VCaP (cell line): Measurements from ENCODE around the gene TMEM176A.

Experiments used
- H3K27ac ChIP-seq: fragments of 450-650 bp; 2 replicates; pipeline ENCODE4 v1.5.1; 2017
- TF ChIP-seq, protein P1 (sequence below): fragments of 450-650 bp; conservative IDR thresholded peaks from 2 replicates; pipeline ENCODE4 v1.5.1; 2017; ENCODE audit warnings: mild to moderate bottlenecking, moderate library complexity

Gene TMEM176A

GRCh38 chr7:150823043-150823442 is 22.5 kb downstream of the TMEM176A start:
- TF ChIP-seq, protein P1, sequence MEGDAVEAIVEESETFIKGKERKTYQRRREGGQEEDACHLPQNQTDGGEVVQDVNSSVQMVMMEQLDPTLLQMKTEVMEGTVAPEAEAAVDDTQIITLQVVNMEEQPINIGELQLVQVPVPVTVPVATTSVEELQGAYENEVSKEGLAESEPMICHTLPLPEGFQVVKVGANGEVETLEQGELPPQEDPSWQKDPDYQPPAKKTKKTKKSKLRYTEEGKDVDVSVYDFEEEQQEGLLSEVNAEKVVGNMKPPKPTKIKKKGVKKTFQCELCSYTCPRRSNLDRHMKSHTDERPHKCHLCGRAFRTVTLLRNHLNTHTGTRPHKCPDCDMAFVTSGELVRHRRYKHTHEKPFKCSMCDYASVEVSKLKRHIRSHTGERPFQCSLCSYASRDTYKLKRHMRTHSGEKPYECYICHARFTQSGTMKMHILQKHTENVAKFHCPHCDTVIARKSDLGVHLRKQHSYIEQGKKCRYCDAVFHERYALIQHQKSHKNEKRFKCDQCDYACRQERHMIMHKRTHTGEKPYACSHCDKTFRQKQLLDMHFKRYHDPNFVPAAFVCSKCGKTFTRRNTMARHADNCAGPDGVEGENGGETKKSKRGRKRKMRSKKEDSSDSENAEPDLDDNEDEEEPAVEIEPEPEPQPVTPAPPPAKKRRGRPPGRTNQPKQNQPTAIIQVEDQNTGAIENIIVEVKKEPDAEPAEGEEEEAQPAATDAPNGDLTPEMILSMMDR, result no peak
- no peak overlapping the region for H3K27ac ChIP-seq

- no peak overlapping the region for H3K27ac ChIP-seq
- TF ChIP-seq, protein P1, result no peak
Measured at GRCh38 chr7:150823484-150824126, 23.0 kb downstream of the TMEM176A start.

GRCh38 chr7:150824379-150825177 is 24.0 kb downstream of the TMEM176A start:
- TF ChIP-seq, protein P1, result no peak
- H3K27ac ChIP-seq, result no peak overlapping the region

DNA sequence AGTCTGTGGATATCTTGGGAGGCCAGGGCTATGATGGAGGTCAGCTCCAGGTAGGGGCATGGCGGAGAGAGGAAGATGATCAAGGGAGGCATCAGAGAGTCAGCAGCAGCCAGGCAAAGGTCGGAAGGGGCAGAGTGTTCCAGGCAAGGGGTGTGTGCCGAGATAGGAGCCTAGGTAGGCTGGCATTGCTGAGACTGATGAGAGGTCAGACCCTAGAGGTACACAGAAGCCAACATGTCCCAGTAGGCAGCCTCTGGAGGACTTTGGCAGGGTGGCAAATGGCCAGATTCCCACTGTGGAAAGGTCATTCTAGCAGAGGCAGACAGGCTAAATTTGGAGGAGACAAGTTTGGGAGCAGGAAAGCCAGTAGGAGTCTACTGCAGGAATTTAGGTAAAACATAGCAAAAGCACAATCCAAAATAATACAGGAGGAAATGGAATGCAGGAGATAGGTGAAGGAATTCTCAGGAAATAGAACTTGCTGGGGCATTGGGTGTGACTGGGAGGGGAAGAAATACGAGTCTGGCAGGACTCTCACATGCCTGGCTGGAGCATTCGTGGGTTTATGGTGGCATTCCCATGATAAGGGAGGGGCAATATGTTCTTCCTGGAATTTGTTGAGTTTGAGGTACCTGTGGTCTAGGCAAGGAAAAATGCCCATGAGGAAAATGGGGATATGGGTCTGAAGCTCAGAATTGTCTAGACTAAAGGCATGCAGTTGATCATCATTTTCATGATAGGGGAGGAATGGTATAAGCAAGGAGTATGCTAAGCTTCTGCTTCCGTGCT is 25.7 kb downstream of the TMEM176A start:
- H3K27ac ChIP-seq, result no peak overlapping the region
- TF ChIP-seq, protein P1, result no peak

DNA sequence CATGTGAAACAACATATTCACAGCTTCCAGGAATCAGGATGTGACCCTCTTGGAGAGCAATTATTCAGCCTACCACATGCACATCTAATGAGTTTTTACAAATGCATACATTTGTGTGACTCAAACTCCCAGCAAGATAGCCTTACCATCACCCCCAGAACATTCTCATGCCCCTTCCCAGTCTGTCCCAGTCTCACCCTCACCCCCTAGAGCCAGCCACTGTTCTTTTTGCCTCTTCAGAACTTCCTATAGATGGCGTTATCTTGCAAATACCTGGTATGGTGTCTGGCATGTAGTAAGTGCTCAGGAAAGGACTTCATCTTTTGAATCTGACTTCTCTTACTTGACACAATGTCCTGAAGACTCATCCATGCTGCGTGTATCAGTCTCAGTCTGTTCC is 27.8 kb downstream of the TMEM176A start:
- TF ChIP-seq, protein P1, result no peak
- no peak overlapping the region for H3K27ac ChIP-seq

- TF ChIP-seq, protein P1, result no peak
- H3K27ac ChIP-seq, result no peak overlapping the region
Measured at GRCh38 chr7:150829426-150829825, 28.9 kb downstream of the TMEM176A start.

DNA sequence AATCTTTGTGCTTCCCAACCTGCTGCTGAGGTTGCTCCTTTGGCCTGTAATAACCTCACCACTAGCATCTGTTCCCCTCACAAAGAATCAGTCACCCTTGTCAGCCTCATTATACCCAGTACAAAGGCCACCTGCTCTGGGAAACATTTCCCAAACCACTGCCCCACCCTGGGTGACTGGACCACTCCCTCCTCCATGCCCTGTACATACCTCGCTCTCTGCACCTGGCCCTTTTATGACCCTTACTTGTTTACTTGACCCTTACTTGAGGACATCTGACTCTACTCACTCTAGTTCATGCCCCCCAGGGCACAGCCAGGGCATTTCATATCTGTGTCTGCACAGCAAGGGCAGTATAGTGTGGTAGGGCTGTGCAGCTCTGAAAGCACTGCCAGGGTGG is 30.4 kb downstream of the TMEM176A start:
- TF ChIP-seq, protein P1, result no peak
- no peak overlapping the region for H3K27ac ChIP-seq
